Measurements from ENCODE around the gene NHEJ1. TPM values are rescaled to one million over a fixed set of nuclear protein-coding genes. Genes with fewer than 3 reads are reported as not detected.

Gene NHEJ1
- total and polyA plus RNA-seq, 2 of the 13 experiments (the other 11 are each of a cell fraction or from before 2014, with no cell fraction given) = 30.0 to 30.7 TPM

DNA sequence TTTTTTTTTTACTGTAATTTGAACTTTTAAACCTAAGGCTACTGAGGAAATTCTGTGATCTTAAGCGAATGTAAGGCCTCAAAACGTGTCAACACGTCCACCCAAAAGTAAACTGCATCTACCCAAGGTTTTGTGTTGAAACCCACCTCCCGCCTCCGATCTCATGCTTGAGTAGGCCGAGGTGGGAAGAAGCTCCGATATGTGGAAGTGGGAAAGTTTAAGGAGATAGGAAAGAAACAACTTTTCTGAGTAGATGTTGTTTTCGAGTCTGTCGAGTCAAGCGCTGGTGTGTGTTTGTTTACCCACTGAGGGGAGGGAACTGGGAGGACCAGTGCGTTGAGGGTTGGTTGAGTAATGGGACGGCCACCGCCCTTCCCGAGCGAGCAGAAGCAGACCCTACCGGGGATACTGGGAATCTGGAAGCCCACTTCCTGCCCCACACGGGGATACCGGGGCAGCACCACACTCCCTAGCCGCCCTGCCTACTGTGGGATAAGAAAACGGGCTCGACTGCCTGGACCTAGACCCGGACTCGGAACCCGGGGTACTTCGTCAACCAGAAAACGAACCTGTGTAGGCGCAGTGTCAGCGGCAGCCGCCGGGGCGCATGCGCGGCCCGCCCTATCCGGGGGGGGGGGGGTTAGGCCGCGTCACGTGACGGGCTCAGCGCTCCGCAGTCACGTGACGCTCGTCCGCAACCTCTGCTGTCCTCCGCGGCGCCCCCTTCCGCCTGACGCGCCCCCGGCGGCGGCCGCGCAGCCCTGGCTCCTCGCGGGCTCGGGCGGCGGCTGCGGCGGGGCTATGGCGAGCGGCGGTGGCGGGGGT, 17.1 kb upstream of the NHEJ1 start, which contains the start of gene RETREG2 (continued):
- TF ChIP-seq, protein P1, sequence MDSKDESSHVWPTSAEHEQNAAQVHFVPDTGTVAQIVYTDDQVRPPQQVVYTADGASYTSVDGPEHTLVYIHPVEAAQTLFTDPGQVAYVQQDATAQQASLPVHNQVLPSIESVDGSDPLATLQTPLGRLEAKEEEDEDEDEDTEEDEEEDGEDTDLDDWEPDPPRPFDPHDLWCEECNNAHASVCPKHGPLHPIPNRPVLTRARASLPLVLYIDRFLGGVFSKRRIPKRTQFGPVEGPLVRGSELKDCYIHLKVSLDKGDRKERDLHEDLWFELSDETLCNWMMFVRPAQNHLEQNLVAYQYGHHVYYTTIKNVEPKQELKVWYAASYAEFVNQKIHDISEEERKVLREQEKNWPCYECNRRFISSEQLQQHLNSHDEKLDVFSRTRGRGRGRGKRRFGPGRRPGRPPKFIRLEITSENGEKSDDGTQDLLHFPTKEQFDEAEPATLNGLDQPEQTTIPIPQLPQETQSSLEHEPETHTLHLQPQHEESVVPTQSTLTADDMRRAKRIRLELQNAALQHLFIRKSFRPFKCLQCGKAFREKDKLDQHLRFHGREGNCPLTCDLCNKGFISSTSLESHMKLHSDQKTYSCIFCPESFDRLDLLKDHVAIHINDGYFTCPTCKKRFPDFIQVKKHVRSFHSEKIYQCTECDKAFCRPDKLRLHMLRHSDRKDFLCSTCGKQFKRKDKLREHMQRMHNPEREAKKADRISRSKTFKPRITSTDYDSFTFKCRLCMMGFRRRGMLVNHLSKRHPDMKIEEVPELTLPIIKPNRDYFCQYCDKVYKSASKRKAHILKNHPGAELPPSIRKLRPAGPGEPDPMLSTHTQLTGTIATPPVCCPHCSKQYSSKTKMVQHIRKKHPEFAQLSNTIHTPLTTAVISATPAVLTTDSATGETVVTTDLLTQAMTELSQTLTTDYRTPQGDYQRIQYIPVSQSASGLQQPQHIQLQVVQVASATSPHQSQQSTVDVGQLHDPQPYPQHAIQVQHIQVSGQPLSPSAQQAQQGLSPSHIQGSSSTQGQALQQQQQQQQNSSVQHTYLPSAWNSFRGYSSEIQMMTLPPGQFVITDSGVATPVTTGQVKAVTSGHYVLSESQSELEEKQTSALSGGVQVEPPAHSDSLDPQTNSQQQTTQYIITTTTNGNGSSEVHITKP (CRISPR knock-in tag; IDR thresholded peaks at IDR 0.05; ENCODE audit: low read depth) = no peak
- peak; percentile 51; the same call in 1 of the 2 replicates for TF ChIP-seq HMG20B (CRISPR knock-in tag; conservative IDR thresholded peaks at IDR 0.05)
- 0 out of 2 replicates have a peak, but pooled peaks have one; percentile 46 for TF ChIP-seq PITX1 (CRISPR knock-in tag; IDR thresholded peaks at IDR 0.05)
- peak; percentile 60; the same call in 1 of the 2 replicates for TF ChIP-seq ESRRA (CRISPR knock-in tag; IDR thresholded peaks at IDR 0.05; ENCODE audit: low read depth)
- TF ChIP-seq, protein P2, sequence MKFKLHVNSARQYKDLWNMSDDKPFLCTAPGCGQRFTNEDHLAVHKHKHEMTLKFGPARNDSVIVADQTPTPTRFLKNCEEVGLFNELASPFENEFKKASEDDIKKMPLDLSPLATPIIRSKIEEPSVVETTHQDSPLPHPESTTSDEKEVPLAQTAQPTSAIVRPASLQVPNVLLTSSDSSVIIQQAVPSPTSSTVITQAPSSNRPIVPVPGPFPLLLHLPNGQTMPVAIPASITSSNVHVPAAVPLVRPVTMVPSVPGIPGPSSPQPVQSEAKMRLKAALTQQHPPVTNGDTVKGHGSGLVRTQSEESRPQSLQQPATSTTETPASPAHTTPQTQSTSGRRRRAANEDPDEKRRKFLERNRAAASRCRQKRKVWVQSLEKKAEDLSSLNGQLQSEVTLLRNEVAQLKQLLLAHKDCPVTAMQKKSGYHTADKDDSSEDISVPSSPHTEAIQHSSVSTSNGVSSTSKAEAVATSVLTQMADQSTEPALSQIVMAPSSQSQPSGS (CRISPR knock-in tag; IDR thresholded peaks at IDR 0.05) = peak; percentile 73
- TF ChIP-seq ZNF557 (CRISPR knock-in tag; IDR thresholded peaks at IDR 0.05) = peak; percentile 92
- no peak for TF ChIP-seq SATB2 (CRISPR knock-in tag; IDR thresholded peaks at IDR 0.05)
- peak; percentile 92 for TF ChIP-seq PHF20 (CRISPR knock-in tag; IDR thresholded peaks at IDR 0.05)
- TF ChIP-seq CHCHD3 (CRISPR knock-in tag; IDR thresholded peaks at IDR 0.05) = 0 out of 2 replicates have a peak, but pooled peaks have one; percentile 24
- TF ChIP-seq TEAD3 (CRISPR knock-in tag; optimal IDR thresholded peaks at IDR 0.05; ENCODE audit: borderline replicate concordance) = no peak
- TF ChIP-seq IKZF4 (CRISPR knock-in tag; IDR thresholded peaks at IDR 0.05; ENCODE audit: borderline replicate concordance, low read depth, not compliant biosample characterization) = peak; percentile 56
- peak; percentile 83 for TF ChIP-seq RBM39 (IDR thresholded peaks at IDR 0.05; ENCODE audit: low read depth, low read length, poor library complexity, severe bottlenecking)
- peak; percentile 87 for TF ChIP-seq MAZ (IDR thresholded peaks at IDR 0.05; ENCODE audit: borderline replicate concordance, low read depth, low read length)
- peak; percentile 94; the same call in 1 of the 2 replicates for TF ChIP-seq MAZ (CRISPR knock-in tag; IDR thresholded peaks at IDR 0.05; ENCODE audit: low read depth)
- no peak for TF ChIP-seq AGO1 (IDR thresholded peaks at IDR 0.05; ENCODE audit: low read depth, low read length, poor library complexity, severe bottlenecking)
- TF ChIP-seq ZNF17 (CRISPR knock-in tag; IDR thresholded peaks at IDR 0.05) = no peak
- no peak for TF ChIP-seq ZNF180 (CRISPR knock-in tag; IDR thresholded peaks at IDR 0.05; ENCODE audit: borderline replicate concordance, low read depth)
- TF ChIP-seq SP4 (CRISPR knock-in tag; IDR thresholded peaks at IDR 0.05) = peak; percentile 81
- peak; percentile 75 for TF ChIP-seq HNRNPL (IDR thresholded peaks at IDR 0.05; ENCODE audit: low read depth, low read length)
- TF ChIP-seq ZNF598 (CRISPR knock-in tag; IDR thresholded peaks at IDR 0.05; ENCODE audit: borderline replicate concordance) = peak; percentile 81; the same call in 1 of the 2 replicates
- TF ChIP-seq JARID2 (CRISPR knock-in tag; IDR thresholded peaks at IDR 0.05; ENCODE audit: insufficient replicate concordance) = no peak
- no peak; the same call in 1 of the 2 replicates for TF ChIP-seq ZKSCAN5 (CRISPR knock-in tag; IDR thresholded peaks at IDR 0.05)
- TF ChIP-seq ZNF30 (CRISPR knock-in tag; IDR thresholded peaks at IDR 0.05) = no peak
- peak; percentile 55; the same call in 1 of the 2 replicates for TF ChIP-seq WIZ (CRISPR knock-in tag; IDR thresholded peaks at IDR 0.05)

Measured in HepG2 (cell line).